ENCODE results near the gene RILP. TPM values are rescaled to one million over a fixed set of nuclear protein-coding genes. Genes with fewer than 3 reads are reported as not detected.
A peak's percentile ranks its signal among the peaks of the same experiment; 100 is the strongest.

Gene RILP, protein sequence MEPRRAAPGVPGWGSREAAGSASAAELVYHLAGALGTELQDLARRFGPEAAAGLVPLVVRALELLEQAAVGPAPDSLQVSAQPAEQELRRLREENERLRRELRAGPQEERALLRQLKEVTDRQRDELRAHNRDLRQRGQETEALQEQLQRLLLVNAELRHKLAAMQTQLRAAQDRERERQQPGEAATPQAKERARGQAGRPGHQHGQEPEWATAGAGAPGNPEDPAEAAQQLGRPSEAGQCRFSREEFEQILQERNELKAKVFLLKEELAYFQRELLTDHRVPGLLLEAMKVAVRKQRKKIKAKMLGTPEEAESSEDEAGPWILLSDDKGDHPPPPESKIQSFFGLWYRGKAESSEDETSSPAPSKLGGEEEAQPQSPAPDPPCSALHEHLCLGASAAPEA
- 10 to 100 TPM; 21.0 to 68.2 TPM for total RNA-seq

DNA sequence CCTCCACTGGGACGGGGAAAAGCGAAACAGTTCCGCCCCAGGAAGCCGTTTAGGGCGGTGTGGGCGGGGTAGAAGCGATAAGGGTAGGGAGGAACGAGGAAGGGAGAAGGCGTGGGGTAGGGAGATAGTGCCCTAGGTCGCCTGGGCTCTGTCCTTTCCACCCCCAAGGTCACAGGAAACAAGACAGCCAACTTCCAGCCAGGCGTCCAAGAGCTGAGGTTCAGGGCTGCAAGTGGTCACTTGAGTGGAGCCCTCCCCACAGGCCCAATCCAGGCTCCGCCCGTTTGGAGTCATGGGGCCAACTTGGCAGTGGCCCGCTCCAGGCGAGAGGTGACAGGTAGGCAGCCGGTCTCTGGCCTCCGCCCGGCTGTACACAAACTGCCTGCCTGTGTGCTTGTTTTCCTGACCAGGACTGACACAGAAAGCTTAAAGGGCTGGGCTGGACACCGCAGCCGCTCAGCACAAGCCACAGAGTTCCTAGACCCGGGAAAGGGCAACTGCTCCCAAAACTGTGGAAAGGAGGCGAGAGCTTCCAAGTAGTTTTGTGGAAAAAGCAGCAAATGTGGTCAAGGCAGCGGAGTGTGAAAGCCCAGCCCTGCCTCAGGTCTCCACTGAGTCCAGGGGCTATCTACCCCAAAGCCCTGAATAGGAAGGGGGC lies at the start of gene RILP:
Gene RILP, minus strand, starts transcription at position 23 of the 658 bp plus-strand sequence. CDS start 62 bp downstream, outside the sequence.
- peak within 1 kb of the TSS; percentile 96 to 100 (median 98) for H3K27ac ChIP-seq
- DNase-seq (peak; percentile 93 to 97 (median 96)), ATAC-seq (peak; percentile 78)
- H3K4me3 ChIP-seq = peak within 1 kb of the TSS; percentile 53 to 69
- no peaks in the 10 kb centered on the region for H3K27me3 ChIP-seq
- H3K36me3 ChIP-seq (replicated peaks in 1 of 2; ENCODE audit: insufficient read depth in 1 of 2, low read depth in 2 of 2) = peaks cover 23 to 38% of the 10 kb centered on the region in 2 donors
- peaks cover 44% of the 10 kb centered on the region for H3K4me1 ChIP-seq
- intact Hi-C loops (cut with DNase I) = no loop called here
- TF ChIP-seq POLR2A (IDR thresholded peaks at IDR 0.05) = peak in 2 of 3 donors; percentile 50 to 62
- TF ChIP-seq, protein P1, sequence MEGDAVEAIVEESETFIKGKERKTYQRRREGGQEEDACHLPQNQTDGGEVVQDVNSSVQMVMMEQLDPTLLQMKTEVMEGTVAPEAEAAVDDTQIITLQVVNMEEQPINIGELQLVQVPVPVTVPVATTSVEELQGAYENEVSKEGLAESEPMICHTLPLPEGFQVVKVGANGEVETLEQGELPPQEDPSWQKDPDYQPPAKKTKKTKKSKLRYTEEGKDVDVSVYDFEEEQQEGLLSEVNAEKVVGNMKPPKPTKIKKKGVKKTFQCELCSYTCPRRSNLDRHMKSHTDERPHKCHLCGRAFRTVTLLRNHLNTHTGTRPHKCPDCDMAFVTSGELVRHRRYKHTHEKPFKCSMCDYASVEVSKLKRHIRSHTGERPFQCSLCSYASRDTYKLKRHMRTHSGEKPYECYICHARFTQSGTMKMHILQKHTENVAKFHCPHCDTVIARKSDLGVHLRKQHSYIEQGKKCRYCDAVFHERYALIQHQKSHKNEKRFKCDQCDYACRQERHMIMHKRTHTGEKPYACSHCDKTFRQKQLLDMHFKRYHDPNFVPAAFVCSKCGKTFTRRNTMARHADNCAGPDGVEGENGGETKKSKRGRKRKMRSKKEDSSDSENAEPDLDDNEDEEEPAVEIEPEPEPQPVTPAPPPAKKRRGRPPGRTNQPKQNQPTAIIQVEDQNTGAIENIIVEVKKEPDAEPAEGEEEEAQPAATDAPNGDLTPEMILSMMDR (IDR thresholded peaks at IDR 0.05) = no peak
- H3K9me3 ChIP-seq = no peaks in the 10 kb centered on the region
- WGBS, 2 donors = 8 to 10% methylated on average over 14 to 23 of the region's 23 CpGs

DNA sequence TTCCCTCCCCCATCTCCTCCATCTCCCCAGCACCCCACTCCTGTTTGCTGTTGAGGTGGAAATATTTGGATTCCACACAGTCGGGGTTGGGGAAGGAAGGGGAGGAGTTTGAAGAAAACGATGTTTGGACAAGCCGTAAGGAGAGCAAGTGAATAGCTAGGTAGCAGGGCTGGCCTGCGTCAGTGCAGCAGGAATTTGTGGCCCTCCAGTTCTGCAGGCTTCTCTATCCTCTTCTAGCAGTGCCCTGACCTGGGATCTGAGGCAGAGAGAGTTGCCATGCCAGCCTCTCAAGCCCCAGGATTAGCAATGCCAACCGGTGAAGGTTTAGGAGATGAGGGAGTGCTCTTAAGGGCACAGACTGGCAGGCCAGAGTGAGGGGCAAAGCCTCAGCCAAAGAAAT lies 48.0 kb upstream of the RILP start:
- TF ChIP-seq, protein P1 (IDR thresholded peaks at IDR 0.05) = no peak
- TF ChIP-seq POLR2A (IDR thresholded peaks at IDR 0.05) = no peak
- no peak overlapping the region for H3K27ac ChIP-seq
- ATAC-seq (no peak), DNase-seq (no peak)
- no peaks in the 10 kb centered on the region for H3K27me3 ChIP-seq
- no peaks in the 10 kb centered on the region for H3K36me3 ChIP-seq (replicated peaks in 1 of 2; ENCODE audit: insufficient read depth in 1 of 2, low read depth in 2 of 2)
- no peaks in the 10 kb centered on the region for H3K9me3 ChIP-seq
- intact Hi-C loops (cut with DNase I) = no loop called here
- H3K4me1 ChIP-seq = no peaks in the 10 kb centered on the region
- 46 to 54% methylated on average over 5 of the region's 5 CpGs for WGBS, 2 donors
- H3K4me3 ChIP-seq = no peak overlapping the region

DNA sequence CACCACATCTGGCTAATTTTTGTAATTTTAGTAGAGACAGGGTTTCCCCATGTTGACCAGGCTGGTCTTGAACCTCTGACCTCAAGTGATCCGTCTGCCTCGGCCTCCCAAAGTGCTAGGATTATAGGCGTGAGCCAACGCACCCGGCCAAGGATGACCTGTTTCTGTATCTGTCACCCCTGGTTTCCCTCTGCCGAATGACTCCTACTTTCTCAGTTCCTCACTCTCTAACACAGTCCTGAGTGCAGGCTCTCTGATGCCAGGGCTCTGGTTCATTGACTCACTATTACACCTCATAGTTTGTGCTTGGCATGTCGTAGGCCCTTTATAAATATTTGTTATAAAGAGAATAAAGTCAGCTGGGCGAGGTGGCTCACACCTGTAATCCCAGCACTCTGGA lies 45.7 kb upstream of the RILP start:
- Histone ChIP-seq H3K4me1 (no peaks in the 10 kb centered on the region), H3K9me3 (no peaks in the 10 kb centered on the region), H3K27ac (no peak overlapping the region), H3K27me3 (no peaks in the 10 kb centered on the region), H3K4me3 (no peak overlapping the region), H3K36me3 (replicated peaks in 1 of 2; ENCODE audit: insufficient read depth in 1 of 2, low read depth in 2 of 2) (no peaks in the 10 kb centered on the region)
- 78 to 81% methylated on average over 8 of the region's 8 CpGs for WGBS, 2 donors
- TF ChIP-seq, protein P1 (IDR thresholded peaks at IDR 0.05) = no peak
- no peak for TF ChIP-seq POLR2A (IDR thresholded peaks at IDR 0.05)
- DNase-seq = no peak
- intact Hi-C loops (cut with DNase I) = no loop called here
- no peak for ATAC-seq

DNA sequence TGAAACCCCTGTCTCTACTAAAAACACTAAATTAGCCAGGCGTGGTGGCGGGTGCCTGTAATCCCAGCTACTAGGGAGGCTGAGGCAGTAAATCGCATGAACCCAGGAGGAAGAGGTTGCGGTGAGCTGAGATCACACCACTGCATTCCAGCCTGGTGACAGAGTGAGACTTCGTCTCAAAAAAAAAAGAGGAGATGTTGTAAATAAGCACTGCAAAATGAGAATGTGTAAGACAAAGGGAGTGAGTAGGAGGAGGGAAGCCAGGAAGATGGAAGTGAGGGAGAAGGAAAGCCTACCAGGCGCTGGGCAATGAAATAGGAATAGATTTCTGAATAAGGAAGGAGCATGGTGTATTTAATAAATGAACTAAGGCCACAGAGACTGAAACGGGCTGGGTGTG lies 43.7 kb upstream of the RILP start:
- TF ChIP-seq, protein P1 (IDR thresholded peaks at IDR 0.05) = no peak
- TF ChIP-seq POLR2A (IDR thresholded peaks at IDR 0.05) = no peak

More for the DNA sequence above, 43.7 kb upstream of the RILP start:
- no peak for ATAC-seq
- 87 to 92% methylated on average over 7 of the region's 7 CpGs for WGBS, 2 donors
- H3K9me3 ChIP-seq = no peaks in the 10 kb centered on the region
- H3K36me3 ChIP-seq (replicated peaks in 1 of 2; ENCODE audit: insufficient read depth in 1 of 2, low read depth in 2 of 2) = no peaks in the 10 kb centered on the region
- H3K4me1 ChIP-seq = no peaks in the 10 kb centered on the region
- H3K27ac ChIP-seq = no peak overlapping the region
- intact Hi-C loops (cut with DNase I) = no loop called here
- no peak for DNase-seq
- no peaks in the 10 kb centered on the region for H3K27me3 ChIP-seq
- H3K4me3 ChIP-seq = no peak overlapping the region
